Measurements from ENCODE around the gene ARHGAP29.

The ARHGAP29 gene, protein sequence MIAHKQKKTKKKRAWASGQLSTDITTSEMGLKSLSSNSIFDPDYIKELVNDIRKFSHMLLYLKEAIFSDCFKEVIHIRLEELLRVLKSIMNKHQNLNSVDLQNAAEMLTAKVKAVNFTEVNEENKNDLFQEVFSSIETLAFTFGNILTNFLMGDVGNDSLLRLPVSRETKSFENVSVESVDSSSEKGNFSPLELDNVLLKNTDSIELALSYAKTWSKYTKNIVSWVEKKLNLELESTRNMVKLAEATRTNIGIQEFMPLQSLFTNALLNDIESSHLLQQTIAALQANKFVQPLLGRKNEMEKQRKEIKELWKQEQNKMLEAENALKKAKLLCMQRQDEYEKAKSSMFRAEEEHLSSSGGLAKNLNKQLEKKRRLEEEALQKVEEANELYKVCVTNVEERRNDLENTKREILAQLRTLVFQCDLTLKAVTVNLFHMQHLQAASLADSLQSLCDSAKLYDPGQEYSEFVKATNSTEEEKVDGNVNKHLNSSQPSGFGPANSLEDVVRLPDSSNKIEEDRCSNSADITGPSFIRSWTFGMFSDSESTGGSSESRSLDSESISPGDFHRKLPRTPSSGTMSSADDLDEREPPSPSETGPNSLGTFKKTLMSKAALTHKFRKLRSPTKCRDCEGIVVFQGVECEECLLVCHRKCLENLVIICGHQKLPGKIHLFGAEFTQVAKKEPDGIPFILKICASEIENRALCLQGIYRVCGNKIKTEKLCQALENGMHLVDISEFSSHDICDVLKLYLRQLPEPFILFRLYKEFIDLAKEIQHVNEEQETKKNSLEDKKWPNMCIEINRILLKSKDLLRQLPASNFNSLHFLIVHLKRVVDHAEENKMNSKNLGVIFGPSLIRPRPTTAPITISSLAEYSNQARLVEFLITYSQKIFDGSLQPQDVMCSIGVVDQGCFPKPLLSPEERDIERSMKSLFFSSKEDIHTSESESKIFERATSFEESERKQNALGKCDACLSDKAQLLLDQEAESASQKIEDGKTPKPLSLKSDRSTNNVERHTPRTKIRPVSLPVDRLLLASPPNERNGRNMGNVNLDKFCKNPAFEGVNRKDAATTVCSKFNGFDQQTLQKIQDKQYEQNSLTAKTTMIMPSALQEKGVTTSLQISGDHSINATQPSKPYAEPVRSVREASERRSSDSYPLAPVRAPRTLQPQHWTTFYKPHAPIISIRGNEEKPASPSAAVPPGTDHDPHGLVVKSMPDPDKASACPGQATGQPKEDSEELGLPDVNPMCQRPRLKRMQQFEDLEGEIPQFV

DNA sequence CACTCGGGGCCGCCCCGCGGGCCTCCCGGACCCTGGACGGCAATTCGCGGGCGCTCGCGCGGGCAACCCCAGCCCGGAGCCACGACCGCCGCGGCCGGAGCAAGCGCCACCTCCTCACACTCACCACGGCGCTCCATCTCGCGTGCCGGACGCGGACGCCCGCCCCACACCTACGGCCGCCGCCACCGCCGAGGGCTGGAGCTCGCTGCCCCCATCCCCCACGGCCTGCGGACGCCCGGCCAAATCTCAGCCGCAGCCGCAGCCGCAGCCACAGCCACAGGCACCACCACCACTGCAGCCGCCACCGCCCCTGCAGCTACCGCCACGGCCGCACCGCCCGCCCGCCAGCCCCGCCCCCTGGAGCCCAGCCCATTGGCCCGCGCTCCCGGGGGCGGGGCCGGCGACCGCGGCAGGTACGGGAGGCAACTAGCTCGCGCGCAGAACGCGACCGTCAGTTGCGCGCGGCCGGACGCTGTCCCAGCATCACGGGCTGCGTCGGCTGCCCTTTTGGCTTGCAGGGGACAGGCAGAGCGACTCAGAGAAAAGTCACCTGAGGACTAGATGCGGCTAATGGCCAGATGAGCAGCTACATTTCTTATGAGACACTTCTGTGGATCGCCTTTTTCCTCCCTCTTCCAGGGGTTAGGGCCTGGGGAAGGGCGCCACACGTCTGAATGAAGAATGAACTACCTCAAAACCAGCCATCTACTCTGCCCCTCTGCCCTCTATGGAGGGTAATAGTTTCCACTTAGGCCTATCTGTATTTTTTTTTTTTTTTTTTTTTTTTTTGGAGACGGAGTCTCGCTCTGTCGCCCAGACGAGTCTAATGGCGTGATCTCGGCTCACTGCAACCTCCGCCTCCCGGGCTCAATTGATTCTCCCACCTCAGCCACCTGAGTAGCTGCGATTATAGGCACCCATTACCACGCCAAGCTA is at the start of gene ARHGAP29:
ARHGAP29 (minus strand) TSS at position 294 of the 936 bp plus-strand sequence. CDS start 5,973 bp downstream, outside the sequence.
- peak; percentile 62 for DNase-seq (ENCODE audit: low spot score)

DNA sequence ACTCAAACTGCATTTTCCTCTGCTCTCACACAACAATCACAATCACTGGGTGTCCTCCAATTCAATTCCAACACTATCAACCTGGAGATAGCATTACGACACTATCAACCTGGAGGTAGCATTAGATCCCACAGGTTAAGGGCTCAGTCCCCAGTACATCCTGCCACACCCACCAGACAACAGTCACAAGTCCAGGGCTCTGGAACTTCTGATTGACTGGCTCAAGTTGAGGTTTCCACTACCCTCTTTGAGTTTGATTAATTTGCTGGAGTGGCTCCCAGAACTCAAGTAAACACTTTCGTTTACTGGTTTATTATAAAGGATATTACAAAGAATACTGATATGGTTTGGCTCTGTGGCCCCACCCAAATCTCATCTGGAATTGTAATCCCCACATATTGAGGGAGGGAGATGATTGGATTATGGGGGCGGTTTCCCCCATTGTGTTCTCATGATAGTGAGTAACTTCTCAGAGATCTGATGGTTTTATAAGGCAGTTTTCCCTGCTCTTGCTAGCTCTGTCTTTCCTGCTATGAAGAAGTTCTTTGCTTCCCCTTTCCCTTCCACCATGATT is 49.6 kb upstream of the ARHGAP29 start:
- no peak for DNase-seq (ENCODE audit: low spot score)

DNA sequence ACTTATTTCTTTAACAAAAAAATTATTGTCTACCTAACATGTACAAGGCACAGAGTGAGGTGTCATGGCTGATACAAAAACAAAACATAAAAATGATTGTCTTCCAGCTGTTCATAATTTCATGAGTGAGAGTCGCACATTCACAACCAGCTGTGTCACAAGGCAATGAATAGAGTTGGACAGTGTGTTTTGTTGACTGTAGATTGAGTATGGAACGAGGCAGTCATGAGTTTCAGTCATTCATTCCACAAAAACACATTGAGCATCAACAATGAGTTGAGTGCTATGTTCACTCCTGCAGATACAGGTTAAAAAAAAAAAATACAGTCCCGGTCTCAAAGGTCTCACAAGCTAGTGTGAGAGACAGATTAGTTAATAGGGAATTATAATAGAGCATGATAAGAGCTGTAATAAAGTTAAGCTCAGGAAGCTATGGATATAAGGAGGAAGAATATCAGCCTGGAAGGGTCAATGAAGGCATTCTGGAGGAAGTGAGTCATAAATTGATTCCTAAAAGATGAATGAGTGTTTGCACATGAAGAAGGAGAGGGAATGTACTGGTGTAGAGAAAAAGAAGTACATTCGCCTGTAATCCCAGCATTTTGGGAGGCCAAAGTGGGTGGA is 47.8 kb upstream of the ARHGAP29 start:
- DNase-seq (ENCODE audit: low spot score): no peak

DNA sequence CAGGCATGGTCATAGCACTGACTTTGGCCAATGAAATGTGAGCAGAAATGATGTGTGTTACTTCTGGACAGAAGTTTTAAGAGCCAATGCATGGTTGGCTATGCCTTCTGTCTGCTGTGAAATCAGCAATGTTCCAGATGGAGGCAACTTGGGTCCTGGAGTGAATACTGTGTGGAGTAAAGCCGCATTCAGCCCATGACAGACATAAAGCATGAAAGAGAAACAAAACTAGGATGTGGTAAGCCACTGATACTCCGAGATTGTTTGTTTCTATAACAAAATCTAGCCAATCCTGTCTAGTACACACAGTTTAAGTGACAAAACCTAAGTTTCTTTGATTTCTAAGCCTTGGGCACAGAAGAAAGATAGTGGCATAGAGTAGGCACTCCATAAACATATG is 47.1 kb upstream of the ARHGAP29 start:
- no peak for DNase-seq (ENCODE audit: low spot score)

DNA sequence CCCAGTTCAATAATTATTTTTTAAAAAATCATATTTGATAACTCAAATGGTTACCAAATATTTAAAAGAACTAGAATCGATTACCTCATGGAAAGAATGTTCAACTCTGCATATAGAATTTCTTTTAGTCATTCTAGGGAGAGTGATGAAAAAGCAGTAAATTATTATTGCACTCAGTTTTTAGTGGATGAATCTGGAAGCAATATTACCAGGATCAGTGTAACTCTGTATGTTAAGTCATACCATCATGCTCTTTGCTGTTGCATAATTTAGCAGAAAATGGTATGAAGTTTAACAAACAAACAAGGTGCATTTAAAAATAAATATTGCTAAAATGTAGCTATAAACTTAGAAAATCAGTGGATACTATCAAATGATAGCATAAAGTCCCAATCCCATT is 46.1 kb upstream of the ARHGAP29 start:
- DNase-seq (ENCODE audit: low spot score): no peak

DNA sequence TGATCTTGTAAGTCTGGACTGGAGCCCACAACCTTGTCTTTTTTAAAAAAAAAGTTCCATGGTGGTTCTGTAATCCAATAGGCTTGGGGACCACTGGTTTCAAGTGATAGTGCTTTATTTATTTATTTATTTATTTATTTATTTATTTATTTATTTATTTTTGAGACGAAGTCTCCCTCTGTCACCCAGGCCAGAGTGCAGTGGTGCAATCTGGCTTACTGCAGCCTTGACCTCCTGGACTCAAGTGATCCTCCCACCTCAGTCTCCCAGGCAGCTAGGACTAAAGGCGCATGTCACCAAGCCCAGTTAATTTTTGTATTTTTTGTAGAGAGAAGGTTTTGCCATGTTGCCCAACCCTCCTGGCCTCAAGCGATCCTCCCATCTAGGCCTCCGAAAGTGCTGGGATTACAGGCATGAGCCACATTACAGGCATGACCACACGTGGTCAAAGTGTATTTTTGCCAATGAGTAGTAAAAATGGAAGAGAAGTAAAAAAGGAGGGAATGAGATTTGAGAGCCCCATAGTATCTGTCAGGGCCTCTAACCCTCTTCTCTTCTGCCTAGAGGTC is 44.8 kb upstream of the ARHGAP29 start:
- DNase-seq (ENCODE audit: low spot score): no peak

DNA sequence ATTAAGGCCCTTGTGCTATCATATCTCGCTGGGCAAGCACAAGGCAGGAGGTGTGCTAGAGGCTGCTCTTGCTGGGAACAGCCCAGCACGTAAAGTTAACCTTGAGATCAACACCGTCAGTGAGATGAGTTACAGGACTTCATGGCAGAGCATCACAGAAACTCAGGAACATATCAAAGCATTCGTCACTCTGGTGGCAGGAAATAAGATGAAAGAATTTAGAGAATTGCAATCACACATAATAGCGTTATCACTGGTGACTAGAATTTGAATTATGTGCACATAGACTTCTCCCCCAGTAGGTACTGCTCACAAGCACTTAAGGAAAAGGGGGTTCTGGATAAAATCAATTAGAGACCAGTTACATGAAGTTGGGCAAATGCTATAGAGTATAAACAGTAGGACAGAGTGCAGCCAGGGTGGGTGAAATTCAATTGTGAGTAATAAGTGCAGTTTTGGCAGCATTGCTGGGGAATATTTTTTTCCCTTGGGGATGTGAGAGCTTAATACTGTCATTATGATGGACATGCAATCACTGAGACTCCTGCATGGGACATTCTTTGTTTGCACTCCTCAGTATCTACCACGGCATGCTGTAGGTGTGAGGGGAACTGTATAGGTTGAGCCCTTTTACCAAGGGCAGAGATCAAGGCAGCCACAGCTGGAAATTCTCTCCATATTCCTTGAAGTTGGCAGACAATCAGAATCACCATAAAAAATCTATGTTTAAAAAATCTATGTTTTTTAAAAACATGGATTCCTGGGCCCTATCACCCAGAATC is 44.2 kb upstream of the ARHGAP29 start:
- no peak for DNase-seq (ENCODE audit: low spot score)

DNA sequence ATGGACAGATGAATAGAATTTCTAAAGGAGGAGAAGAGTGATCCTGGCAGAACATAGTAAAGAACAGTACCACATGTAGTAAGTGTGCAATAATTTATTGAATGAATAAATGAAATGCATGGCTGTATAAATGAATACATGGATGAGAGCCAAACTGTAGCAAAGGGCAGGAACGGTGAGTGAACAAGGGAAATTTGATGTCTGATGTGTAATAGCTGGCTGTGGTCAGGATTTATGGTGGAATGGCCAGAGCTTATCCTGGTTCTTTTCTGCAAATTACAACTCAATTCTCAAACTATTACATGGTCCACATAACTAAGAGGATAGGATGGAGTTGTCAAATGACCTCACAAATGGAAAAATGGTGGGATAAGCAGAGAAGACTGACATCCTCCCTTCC is 43.2 kb upstream of the ARHGAP29 start:
- no peak for DNase-seq (ENCODE audit: low spot score)

DNA sequence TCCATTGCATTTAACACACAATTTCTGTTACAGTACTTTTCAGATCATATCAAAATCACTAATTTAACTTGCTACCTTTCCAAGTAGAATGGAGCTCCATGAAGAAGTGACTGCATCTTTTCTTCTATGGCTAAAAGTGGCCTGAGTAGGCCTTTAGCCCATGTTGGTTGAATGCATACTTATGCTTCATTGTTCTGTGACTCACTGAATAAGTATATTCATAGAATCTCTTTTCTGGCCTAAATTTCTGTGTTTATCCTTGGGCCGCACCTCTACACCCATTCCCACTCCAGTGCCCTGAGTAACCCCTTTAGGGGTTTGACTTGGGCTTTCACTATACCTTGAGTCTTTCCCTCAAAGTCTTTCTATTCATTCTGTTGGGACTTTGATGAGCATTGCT is 42.1 kb upstream of the ARHGAP29 start:
- DNase-seq (ENCODE audit: low spot score): no peak

DNA sequence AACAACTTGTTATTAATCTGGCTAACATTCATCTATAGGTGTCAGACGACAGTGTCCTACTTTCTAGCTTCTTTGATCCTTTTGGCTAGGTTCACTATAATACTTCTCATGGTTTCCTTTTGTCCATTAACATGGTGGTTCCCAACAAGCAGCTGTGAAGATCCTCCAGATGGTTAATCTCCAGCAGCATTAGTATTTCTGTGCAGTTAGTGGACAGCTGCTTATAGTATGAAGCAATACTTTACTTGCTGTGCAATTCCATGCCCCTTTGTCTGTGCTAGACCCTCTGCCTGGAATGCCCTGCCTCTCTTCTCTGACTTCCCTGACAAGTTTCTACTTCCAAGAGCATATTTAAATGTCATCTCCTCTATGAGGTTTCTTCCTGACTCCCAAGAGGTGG is 41.7 kb upstream of the ARHGAP29 start:
- DNase-seq (ENCODE audit: low spot score): no peak

DNA sequence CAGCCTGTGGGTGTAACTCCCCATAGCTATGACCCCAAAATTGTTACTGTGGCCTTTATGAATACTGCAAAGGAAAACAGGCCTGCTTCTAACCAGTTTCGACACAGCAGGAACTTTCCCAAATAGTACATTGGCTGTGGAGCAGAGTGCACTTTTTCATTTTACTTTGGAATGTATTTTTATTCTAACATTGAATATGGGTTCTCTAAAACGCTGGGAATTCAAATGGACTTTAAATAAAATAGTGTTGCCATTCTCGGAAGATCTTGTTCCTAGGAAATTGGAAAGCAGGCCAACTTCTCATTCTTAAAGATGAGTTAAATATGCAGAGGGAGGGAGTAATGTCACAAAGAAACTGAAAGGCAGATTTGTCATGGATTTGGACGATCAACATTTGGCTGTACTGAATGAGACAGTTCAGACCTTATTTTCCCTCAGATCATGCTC is 39.6 kb upstream of the ARHGAP29 start:
- no peak for DNase-seq (ENCODE audit: low spot score)

DNA sequence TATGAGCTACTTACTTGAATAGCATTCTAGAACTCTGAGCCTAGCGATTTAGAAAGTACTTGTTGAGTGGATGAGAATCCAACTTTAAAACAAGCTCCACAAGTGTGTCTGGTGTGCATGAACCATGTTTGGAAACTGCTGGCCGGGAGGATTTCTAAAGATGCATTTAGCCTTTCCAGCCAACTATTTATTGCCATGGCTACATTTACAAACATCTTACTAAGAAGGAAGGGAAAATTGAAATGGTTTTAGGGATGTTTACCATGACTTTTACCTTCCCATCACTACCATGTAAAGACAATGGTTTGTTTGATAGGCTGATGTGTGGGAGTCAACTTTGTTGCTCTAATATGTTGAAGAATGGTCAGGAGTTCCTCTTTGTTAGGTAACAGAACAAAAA is 37.7 kb upstream of the ARHGAP29 start:
- no peak for DNase-seq (ENCODE audit: low spot score)

DNA sequence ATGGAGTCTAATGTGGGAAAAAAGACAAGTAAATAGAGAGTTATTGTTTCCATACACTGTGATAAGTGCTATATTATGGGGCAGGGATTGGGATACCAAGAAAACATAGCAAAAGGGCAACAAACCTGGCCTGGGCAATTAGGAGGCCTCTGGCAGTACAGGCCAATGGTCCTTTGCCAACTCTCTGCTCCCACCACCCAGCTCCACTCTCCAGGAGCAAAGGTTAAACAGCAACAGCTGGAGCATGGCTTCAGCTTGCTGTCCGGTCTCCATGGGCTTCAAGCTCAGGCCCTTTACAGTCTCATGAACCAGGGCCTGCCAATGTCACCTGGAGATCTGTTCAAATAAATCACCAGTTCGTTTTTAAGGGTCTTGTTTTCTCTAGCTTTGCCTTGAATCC is 37.2 kb upstream of the ARHGAP29 start:
- no peak for DNase-seq (ENCODE audit: low spot score)

DNA sequence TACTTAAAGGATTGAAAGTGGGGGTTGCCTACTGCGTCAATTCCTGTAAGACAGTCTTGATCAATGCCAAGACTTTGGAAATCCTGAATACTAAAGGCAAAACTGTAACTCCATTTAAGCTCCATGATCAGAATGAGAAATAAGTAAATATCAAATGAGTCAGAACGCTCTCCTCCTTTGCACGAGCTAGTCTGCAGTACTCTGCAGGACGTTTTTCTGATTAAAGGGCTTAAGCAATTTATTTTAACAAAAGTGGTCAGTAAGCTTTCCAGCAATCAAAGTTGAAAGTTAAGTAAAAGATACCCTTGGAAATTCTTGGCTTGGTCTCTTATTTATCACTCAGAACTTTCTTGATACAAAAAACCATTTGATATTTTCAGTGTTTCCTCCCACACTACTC is 35.7 kb upstream of the ARHGAP29 start:
- DNase-seq (ENCODE audit: low spot score): no peak

DNA sequence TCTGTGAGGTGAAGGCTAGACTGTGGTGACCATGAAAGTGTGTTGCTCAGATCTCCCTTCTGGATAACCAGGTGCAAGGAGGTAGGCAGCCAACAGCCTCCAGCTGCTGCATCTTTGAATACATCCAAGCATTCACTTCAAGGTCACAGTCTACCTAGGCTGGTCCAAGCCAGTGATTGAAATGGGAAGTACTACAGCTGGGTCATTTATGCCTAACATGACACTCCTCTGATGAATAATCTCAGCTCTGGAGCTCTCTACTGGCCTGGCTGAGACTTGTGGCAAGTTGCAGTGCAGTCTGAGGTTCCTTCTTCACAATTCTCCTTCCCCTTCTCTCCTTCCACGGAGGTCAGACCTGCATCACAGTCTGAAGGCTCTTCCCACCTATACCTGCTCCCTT is 35.0 kb upstream of the ARHGAP29 start:
- no peak for DNase-seq (ENCODE audit: low spot score)

DNA sequence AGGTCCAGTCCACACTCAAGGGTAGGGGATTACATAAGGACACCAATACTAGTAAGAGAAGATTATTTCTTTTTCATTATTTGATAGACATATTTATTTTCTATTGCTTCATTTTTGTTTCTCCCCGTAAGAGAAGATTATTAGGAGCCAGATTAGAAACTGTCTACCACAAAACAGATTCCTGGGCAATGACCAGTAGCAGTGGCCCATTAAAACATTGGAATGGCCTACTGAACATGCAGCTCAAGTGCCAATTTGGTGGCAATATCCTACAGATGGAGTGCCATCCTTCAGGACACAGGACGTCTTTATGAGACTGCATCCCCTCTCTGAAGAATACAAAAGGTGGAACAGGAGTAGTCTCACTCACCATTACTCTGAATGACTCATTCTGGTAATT is 34.0 kb upstream of the ARHGAP29 start:
- DNase-seq (ENCODE audit: low spot score): no peak

DNA sequence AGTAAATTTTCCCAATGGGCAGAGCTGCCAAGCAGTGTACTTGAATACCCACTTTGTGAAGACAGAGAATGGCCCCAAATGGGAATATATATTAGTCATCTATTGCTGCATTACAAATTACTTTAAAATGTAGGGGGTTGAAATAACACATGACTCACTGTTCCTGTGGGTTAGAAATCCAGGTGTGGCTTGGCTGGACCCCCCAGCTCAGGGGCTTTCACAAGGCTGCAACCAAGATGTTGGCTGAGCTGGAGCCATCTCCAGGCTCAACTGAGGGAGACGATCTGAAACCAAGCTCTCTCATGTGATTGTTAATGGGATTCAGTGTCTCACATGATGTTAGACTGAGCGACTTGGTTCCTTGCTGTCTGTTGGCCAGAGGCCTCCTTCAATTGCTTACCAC is 33.4 kb upstream of the ARHGAP29 start:
- DNase-seq (ENCODE audit: low spot score): no peak

DNA sequence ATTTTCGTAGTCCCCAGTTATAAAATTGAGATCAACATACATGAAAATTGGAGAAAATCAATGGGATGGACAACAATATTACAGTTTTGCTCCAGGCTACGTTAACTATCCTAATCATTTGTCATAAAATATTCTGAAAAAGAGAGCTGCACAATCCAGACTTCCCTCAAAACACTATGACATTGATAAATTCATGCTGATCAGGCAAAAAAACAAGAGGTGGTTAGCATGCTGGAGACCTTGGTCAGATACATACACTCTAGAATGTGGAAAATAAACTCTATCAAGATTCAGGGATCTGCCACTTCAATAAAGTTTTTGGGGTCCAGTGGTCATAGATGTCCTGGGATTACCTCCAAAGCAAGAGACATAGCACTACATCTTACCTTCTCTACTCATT is 32.5 kb upstream of the ARHGAP29 start:
- no peak for DNase-seq (ENCODE audit: low spot score)

DNA sequence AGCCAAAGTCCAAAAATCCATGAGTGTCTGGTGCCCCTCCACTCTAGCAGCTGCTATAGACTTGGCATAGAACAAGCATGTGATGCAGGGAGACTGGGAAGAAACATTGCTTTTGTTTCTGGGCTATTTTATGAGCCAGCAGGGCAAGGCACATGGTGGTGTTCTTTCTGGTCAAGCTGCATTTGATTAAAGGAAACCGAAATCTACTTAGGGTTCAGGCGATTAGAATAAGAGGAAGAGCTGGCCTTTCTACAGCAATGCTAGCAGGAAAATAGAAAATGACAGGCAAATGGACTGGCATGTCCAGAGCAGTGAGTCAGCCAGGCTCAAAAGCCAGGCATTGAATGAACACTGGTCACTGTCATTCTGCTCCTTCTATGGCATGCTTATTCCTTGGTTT is 28.5 kb upstream of the ARHGAP29 start:
- no peak for DNase-seq (ENCODE audit: low spot score)

Measured in hematopoietic multipotent progenitor cell treated with erythropoietin and hydrocortisone succinate and interleukin-3 and kit ligand, for 15 days (in vitro differentiated cells).